Fibroblast of skin of scalp (primary cell): ENCODE measurements around the gene SPATA13.
A peak's percentile ranks its signal among the peaks of the same experiment; 100 is the strongest.
"Not testable (repeated sequence)": the region's sequence is repeated elsewhere in the genome, so short reads cannot be mapped to it uniquely, and the experiment has no call there.

Source experiments
- DNase-seq: peaks from one replicate; pipeline ENCODE4 v3.0.0-alpha.2; 2013

The SPATA13 gene

DNA sequence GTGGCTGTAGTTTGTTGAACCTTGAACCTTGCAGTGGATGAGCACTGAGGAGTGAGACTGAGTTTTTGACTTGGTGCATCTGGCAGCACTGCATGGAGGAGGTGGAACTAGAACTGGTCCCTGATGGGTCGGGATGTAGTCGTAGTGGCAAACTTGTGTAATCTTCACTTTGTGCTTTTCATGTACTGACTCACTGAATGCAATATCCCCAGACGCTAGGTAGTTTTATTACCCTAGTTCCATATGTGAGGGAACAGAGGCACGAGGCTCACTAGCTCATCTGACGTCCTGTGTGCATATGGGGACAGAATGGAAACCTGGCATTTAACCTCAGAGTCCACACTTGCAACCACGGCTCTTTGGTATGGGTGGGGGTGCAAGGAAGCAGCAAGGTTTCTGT lies 159.1 kb downstream of the SPATA13 start:
- DNase-seq: not testable (repeated sequence)

DNA sequence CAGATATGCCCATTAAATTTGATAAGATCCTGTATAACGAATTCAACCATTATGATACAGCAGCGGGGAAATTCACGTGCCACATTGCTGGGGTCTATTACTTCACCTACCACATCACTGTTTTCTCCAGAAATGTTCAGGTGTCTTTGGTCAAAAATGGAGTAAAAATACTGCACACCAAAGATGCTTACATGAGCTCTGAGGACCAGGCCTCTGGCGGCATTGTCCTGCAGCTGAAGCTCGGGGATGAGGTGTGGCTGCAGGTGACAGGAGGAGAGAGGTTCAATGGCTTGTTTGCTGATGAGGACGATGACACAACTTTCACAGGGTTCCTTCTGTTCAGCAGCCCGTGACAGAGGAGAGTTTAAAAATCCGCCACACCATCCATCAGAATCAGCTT lies 160.9 kb downstream of the SPATA13 start:
- not testable (repeated sequence) for DNase-seq

DNA sequence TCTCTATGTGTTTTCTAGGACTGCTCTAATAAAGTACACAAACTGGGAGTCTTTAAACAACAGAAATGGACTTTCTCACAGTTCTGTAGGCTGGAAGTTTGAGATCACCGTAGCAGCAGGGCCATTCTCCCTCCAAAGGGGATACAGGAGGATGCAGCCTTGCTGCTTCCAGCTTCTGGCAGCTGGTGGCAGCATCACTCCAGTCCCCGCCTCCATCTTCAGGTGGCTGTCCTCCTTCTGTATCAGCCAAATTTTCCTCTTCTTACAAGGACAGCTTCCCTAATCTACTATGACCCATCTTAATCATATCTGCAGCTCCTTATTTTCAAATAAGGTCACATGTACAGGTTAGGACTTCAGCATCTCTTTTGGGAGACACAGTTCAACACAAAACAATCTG lies 161.9 kb downstream of the SPATA13 start:
- DNase-seq: not testable (repeated sequence)

DNA sequence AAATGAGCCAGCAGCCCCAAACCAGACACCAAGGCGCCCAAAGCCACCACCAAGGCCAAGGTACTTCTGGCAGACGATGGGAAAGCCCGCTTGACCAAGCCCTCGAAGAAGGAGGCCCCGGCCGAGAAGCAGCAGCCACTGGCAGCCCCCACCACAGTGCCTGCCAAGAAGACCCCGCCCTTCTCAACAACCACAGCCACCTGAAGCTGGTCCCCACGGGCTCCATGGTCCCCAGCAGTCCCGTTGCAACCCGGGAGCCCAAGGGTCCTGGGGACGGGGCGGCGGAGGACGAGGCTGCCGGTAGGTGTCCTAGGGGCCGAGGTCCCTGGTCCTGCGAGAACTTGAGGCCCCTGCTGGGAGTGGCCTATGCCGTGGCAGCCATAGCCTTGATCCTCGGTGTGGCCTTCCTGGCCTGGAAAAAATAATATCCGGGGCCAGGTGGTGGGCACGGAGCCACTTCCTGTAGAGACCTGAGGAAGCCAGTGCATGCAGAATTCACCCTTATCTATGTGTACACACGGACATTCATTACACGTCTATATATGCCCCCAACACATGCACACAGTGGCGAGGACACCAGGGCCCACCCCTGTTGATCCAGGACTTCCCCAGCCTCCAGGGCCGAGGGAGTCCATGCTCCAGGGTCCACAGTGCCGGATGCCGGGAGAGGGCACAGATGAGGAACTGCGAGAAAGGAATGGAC lies 162.7 kb downstream of the SPATA13 start:
- DNase-seq: no peak

DNA sequence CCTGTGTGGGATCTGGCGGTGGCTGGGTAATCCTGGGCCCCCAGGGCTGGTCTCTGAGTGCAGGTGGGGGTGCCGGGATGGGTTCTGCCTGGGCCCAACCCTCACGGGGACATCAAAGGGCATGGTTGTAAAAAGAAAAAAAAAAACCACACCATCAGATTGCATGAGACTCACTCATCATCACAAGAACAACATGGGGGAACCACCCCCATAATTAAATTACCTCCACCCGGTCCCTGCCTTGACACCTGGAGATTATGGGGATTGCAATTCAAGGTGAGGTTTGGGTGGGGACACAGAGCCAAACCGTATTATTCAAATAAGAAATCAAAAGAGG lies 163.2 kb downstream of the SPATA13 start:
- DNase-seq: no peak

DNA sequence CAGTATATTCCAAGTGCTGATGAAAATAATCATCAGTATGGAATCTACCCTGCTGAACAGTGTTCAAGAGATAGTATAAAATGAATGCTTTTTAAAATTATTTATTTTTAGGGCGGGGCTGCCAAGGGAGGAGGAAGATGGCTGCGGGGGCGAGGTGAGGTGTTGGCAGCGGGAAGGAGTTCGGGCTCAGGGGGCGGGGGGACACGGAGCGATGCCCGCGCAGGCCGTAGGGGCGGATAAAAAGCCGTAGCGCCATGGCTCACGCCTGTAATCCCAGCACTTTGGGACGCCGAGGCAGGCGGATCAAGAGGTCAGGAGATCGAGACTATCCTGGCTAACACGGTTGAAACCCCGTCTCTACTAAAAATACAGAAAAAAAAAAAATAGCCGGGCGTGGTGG lies 167.1 kb downstream of the SPATA13 start:
- DNase-seq: not testable (repeated sequence)

DNA sequence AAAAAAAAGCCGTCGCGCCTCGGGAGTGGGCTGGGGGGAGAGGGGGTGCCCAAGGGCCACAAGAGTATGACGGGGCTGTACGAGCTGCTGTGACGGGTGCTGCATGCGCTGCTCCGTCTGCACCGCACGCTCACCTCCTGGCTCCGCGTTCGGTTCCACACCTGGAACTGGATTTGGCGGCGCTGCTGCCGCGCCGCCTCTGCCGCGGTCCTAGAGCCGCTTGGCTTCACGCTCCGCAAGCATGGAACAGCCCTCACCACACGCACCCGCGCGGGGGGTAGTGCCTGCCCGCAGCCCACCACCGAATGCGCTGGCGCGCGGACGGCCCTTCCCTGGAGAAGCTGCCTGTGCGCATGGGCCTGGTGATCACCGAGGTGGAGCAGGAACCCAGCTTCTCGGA lies 167.6 kb downstream of the SPATA13 start:
- no peak for DNase-seq

DNA sequence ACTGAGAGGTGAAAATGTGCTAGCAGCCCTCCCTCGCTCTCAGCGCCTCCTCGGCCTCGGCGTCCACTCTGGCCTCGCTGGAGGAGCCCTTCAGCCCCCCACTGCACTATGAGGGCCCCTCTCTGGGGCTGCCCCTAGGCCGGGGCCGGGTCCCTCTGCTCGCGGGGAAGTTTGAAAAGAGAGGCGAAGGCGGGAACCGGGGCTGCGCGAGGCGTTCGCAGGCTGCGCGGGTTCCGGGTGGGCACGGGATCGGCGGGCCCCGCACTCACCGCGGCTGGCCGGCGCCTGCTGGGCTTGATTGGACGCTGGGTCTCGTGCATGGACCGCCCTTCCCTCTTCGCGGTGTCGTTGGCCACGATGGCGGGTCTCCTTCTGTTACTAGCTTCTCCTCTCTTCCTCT lies 178.2 kb downstream of the SPATA13 start:
- no peak for DNase-seq

DNA sequence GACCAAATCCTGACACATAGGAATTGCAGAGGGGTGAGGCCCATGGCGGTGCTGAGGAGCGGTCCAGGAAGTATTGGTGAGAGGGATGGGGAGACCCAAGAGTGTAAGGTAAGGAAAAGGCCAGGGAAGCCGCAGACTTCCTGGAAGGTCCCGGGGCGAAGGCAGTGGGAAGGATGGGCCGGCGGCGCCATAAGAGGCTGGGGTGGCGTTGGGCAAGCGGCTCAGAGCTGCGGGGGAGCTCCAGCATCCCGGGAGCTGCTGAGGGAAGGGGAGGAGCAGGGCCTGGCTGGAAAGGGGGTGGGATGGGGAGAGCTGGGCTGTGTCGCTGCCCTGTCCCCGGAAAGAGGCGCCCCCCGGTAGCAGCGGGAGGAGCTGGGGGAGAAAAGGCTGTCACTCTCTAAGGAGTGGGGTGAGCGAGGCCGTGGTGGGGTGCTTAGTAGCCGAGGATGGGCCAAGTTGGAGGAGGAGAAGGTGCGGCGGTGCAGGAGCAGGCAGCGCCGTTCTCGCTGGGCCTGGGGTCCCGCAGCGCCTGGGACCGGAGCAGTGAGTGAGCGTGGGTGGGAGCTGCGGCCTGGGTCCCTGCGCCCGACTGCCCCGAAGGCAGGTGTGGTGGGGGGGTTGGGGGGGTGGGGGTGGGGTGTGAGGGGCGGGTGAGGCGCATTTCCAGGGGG lies 179.6 kb downstream of the SPATA13 start:
- no peak for DNase-seq

DNA sequence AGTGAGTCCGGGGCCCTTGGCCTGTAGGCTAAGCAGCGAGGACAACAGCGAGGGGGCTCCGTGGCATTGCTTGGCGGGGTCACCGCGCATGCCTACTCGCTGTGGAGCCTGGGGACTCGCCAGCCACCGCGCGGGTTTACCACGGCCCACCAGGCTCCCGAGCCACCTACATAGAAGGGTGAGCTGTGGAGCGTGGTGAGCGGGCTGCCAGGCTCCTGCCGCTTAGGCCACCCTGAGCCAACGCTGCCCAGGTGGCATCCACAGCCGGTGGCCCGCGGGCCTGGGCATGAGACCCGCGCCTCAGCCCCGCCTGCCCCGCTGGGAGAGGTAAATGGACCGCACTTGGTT lies 180.1 kb downstream of the SPATA13 start:
- DNase-seq: no peak

DNA sequence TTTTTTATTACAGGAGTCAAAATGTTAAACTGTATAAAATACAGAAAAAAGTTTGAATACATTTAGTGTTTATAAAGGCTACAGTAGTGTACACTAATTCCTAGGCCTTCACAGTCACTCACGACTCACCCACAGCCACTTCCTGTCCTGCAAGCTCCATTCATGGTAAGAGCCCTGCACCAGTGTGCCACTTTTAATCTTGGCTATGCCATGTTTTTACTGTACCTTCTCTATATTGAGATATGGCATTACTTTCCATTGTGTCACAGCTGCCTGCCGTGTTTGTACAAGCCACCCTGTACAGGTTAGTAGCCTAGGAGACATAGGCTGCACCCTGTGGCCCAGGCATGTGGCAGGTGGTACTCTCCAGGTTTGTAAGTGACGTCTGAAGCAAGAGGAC lies 180.9 kb downstream of the SPATA13 start:
- peak; percentile 47 for DNase-seq

DNA sequence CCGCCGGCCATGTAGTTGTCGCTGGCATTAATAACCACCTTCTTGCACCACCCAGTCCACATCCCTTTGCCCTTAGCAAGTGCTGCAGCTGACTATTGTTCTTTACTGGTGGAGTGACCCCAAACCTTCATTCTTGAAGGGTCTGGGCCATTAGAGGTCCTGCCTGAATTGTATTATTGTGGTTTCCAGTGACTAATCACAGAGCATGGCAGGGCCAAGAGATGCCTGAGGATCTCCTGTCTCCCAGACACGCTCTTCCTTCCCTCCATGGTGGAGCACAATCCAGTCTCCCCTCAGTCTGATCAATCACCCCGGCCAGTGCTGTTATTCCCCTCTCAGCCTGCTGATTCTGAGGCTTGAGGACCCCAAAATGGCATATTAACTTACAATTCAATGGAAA lies 187.9 kb downstream of the SPATA13 start:
- no peak for DNase-seq

DNA sequence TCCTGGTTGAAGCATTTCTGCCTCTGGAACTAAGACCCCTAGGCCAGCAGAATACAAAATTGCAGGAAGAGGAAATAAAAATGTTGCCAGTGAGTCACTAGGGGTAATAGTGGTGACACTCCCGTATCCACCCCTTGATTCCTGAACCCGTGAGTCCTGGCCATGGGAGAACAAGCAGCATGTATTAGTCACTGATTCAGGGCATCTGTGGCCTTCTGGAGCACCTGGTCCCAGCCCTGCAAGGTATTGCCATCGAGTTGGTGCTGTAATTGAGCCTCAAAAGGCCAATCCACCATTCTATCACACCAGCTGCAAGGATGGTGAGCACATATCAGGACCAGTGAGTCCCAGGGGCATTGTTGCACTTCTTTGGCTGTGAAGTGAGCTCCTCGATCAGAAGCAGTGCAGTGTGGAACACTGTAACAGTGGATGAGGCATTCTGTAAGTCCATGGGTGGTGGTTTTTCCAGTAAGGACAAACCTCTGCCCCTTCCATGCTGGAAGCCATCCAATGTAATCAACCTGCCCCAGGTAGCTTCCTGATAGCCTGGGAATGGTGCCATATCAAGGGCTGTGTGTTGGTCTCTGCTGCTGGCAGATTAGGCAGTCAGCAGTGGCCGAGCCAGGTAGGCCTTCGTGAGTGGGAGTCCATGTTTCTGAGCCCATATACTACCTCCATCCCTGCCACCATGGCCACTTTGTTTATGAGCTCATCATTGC lies 188.4 kb downstream of the SPATA13 start:
- no peak for DNase-seq

DNA sequence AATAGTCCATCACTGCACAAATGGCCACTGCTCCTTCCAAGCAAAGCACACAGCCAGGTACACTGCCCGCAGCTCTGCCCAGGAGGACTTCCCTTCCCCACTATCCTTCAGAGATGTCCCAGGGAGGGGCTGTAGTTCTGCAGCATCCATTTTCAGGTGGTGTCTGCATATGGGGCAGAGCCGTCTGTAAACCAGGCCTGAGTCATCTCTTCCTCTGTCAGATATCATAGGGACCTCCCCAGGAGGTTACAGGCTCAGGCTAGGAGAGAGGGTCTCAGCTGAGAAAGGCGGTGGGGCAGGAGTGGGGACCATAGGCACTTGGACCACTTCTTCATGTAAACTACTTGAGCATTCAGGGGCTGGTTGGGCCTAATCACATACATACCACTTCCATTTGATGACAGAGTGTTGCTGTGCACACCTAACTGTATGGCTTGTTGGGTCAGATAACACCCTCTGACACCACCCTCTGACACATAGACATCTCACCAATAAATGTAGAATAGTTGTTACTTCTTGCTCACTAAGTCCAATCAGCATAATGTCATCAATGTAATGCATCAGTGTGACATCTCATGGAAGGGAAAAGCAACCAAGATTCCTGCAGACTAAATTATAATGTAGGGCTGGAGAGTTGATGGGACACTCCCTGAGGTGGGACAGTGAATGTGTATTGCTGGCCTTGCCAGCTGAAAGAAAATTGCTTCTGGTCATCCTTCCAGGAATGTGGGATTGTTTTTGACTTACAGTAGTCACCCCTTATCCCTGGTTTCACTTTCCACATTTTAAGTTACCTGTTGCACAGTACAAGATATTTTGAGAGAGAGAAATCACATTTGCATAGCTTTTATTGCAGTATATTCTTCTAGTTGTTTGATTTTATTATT lies 189.5 kb downstream of the SPATA13 start:
- DNase-seq: not testable (repeated sequence)

DNA sequence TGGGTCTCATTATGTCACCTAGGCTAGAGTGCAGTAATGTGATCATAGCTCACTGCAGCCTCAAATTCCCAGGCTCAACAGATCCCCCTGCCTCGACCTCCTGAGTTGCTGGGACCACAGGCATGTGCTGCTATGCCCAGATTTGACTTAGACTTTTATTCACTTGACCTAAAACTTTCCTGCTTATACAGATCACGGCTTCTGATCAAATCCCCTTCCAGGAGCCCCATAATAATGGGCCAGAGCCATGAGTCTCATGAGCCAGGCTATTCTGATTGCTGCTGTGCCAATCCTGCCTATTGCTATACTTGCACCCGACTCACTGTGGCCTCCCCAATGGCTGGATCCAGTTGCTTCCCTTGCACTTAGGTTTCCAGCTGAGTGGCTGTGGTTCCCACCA lies 190.9 kb downstream of the SPATA13 start:
- no peak for DNase-seq

DNA sequence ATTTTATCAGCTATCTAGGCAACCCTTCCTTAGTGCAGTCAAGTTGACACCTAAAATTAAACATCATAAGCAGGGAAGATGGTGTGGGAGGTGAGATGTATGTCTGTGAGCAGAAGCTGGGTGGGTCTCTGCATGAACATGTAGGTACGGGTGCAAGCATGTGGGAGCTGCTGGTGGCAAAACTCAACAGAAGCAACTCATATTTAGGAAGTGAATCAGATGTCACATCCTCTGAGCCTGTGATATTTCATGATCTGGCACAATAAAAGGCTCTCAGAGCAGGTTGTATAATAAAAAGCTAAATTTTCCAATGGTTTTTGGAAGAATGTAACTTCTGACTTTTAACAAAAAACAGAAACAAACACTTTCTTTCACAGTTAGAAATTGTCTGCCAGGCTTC lies 193.2 kb downstream of the SPATA13 start:
- no peak for DNase-seq

DNA sequence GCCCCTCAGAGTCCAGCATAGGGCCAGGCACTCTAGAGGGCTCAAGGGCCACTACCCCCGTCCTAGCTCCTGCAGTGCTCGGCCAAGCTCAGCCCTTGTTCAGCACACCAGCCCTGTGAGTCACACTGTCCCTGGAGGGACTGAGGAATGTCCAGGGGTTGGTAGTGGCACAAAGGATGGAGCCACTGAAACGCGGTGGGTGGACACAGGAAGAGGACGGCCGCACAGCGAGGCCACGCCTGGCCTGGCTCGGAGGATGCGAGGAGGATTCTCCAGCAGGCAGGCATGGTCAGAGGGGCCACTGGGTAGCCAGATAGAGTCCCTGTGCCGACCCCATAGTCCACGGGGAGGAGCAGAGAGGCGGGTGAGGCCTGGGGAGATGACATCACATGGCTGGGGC lies 194.6 kb downstream of the SPATA13 start:
- no peak for DNase-seq

DNA sequence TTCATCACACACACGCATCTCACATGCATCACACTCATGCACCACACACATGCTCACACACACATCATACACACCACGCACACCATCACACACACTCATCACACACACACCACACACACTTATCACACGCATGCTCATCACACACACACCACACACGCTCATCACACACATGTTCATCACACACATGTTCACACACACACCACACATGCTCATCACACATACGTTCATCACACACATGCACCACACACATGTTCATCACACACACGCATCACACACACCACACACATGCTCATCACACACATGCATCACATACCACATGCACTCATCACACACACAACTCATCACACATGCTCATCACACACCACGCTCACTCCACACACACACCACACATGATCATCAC lies 195.8 kb downstream of the SPATA13 start:
- no peak for DNase-seq
